Activated CD8-positive, alpha-beta memory T cell treated with anti-CD3 and anti-CD28 coated beads for 48 hours (primary cell): Measurements from ENCODE around the gene RAB7B.

Source experiments
- DNase-seq, 3 experiments: peaks; one replicate each; pipeline ENCODE4 v3.0.0-alpha.2; 2020; ENCODE audit warnings: low read depth in 2 of 3, low spot score in 2 of 3

The RAB7B gene

DNA sequence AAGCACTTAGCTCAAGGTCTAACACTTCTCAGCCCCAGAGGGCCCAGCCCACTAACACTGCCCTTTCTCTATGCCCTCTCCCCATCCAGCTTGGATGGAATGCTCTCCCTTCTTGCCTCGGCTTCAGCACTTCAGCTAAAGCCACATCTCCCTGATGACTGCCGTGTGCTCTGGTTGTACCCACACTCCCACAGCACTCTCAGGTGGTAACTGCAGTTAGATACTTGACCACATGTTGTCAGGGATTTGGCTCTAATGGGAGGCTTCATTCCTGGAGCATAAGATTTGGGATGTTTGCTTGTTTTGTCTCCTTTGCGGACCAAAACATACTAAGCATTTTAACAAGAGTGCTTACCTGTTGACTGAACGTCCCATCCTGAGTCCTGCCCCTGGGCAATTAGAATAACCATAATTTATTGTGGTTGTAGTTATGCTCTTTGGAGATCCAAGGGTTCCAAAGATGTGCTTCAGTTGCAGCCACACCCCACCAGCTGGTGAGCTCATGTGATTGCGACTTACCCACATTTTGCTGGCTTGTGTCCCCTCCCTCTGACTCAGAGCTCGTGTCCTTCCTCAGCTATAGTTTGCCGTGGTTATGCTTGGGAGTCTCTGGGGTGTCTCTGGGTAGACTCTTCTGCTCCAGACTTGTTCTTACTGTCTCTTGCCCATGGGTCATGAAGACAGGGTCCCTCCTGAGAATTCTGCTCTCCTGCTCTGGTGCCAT lies 52.2 kb downstream of the RAB7B start:
- no peak for DNase-seq

DNA sequence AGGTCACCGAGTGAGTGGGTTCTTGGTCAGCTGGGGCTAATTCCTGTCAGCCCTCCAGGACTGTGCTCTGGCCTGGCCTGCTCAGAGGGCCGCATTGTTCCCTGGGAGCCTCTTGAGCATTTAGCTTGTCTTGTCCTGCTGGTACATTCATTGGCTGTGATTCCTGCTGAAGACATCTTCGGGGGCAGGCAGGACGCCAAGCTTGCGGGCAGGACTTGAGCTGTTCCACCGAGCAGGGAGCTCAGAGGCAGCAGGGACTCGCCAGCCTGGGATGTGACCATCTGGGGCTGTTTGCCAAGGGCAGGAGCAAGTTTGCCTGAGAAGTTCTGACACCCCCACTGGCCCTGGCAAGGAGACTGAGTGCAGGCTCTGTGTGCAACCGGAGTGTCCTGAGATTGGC lies 52.9 kb downstream of the RAB7B start:
- DNase-seq, result no peak

DNA sequence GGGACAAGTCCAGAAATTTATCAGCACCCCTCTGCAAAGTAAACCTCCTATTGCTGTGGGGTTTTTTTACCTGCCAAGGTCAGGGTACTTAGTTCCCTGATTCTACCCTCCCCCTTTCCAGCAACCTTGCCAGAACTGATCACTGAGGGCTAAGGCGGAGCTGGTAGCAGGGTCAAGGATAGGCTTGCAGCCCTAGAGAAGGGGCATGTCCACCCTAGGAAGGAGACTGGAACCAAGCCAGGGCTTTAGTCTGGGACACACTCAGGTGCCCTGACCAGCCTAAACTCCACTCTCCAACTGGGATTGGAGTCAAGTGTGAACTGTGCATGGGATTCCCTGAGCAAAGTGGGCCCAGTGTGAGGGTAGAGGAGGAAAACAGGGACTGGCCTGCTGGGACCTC lies 53.4 kb downstream of the RAB7B start:
- DNase-seq, result no peak

DNA sequence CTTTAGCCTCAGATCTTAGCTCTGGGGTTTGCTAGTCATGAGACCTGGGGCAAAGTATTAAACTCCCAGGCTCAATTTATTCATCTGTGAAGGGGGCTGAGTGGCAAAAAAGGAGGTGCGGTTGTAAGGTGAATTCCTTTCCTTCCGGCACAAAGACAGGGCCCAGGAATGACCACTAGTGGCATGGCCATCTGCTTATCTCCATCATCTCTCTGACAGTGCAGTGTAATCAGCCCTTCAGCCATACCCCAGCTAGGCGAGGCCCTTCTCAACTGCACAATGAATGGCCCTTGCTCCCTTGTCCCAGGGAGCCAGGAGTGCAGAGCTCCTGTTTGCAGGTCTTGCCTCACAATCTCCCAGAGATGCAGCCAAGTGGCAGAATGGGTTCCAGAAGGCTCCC lies 54.3 kb downstream of the RAB7B start:
- no peak for DNase-seq

DNA sequence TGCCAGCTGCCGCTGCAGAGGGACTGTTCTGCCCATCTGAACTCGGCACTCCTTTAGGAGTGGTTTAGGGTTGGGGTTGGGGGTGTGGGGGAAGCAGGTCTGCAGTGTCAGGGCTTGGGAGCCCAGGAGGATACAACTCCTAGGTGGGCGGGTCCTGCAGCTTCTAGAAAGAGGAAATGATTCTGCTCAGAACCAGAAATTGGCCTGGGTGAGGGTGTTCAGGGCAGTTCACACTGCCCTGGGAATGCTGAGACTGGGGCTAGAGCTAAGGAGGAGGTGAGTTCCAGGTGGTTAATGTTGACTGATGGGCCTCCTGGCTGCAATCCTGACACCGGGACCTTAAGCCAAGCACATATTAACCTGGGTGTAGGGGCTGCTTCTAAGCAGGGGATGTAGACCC lies 55.2 kb downstream of the RAB7B start:
- no peak for DNase-seq

DNA sequence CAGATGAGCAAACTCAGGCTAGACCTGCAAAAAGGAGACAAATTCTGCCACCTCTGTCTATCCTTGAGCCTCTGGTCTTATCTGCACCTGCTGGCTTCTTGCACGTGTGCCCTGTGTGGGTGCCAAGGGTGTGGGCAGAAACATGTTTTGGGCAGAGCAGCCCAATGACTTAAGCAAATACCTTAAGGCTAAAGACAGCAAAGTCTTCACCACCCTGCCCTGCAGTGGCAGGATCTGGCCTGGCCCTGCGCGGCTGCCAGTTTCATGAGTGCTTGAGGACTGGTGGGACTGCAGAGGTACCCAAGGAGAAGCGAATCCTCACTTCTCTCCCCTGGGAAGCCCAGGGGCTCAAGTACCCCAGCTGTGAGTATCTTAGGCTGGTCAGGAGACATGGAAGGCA lies 56.2 kb downstream of the RAB7B start:
- no peak for DNase-seq

DNA sequence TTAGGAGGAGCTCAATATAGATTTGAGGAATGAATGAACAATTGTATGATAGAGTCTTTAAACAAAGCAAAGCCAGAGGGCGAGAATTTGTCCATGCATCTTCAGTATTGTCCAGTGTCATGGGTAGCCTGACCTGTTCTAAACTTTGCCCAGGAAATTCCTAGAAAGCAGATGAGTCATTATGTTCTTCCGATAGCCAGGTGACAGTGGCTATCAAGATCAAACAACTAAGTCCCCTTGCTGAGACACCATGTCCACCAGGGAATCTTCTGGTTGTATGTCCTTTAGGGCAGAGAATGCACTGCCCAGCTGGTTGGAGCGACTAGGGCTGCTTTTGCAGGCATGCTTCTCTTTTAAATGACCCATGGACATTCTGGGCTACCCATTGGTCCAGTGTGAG lies 58.1 kb downstream of the RAB7B start:
- DNase-seq, result no peak

DNA sequence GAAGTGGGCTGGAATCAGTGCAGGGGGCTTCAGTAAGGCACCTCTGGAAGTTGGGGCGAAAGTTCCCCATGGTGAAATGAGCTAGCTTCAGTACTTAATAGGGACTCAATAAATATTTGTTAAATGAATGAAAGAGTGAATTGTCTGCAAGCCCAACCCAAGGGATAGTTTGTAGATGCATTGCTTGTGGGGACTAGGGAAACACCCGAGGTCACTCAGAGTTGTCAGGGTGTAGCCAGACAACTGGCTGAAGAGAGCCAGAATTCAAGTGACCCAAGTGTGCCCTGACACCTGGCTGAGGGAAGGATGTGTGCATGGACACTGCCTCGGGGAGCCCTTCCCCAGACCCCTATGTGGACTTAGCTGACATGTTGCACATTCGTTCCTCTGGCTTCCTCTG lies 58.7 kb downstream of the RAB7B start:
- no peak for DNase-seq

DNA sequence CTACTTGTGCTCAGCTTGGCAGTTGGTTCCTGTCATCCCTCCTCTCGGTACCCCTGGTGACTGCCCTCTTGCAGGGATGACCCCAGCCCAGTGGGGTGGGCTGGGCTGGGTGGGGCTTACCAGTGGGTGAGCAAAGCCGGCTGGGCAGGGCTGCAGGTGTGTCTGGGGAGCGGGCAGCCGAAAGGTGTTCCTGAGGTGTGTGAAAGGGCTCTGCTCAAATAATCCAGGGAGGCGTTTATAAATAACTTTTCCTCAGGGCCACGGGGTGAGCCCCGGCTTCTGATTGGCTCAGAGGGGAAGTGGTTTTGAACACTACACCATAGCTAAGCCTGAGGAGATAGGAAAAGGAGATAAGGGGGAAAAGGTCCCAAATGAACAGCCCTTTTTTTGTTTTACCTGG lies 60.0 kb downstream of the RAB7B start, which contains the start of gene SLC26A9:
Gene SLC26A9 (minus strand): TSS at position 212 of the 400 bp plus-strand sequence. CDS start 7,636 bp downstream, outside the sequence.
- DNase-seq, result no peak

DNA sequence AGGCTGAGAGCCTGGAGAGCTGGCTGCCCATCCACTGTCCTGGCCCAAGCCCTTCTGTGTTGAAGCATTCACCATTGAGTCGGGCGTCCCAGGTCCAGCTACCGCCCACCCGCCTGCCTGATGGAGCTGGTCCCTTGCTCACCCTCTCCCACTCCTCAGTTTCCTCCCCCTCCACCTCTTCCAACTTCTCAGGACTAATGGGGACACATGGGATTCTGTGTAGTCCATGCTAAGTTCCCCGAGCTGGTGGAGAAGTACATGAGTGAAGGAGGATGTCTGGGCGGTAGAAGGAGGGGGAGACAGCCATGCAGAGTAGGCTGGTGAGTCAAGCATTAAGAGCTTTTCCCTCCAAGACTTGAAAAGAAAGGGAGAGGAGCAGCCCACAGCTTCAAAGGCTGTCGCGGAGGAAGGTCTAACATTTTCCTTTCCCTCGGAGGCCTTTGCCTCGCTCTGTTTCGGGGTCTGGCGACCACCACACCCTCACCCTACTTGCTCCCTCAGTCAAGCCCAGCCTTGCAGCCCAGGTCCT lies 60.5 kb downstream of the RAB7B start:
- no peak for DNase-seq

DNA sequence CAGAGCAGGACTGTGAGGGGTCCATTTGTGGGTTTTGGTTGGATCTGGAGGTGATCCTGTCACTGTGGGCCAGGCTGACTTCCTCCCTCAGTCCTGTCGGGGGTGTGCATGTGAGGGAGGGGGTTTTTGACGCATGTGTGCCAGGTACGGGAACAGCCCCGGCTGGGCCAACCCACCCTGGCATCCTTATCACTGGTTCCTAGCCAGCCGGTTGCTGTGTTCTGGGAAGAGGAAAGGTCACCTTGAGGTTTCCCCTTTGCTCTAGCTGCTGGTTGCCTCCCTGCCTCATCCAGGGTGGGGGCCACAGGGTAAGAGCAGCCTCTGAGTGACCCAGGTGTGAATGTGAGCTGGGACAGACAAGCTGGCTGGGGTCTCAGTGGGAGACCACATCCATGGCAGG lies 62.5 kb downstream of the RAB7B start:
- no peak for DNase-seq

DNA sequence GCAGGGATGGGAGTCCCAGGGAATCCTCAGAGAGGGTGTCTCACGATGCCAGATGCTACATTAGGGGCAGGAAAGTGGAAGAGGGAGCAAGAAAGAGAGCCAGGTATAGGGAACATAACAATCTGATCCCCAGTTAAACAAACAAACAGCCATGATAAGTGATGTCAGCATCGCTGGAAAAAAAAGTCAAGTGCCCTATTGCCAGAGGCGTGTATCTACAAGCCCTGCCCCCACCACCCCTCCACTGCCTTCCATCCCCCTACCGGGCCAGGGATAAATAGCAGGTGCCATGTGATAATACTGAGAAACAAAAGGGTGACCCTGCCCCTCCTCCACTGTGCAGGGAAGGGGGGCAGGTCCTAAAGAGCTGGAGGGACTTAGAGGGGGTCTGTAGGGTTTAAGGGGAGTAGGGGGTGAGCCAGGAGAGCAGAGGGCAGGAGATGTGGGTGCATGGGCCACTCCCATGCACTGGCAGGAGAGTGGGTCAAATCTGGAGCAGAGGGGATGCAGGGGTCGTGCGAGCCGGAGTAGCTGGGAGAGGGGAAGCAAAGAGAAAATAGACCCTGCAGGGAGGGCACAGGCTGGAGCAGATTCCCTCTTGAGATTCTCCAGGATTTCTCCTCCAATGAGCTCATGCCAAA lies 63.4 kb downstream of the RAB7B start:
- no peak for DNase-seq

DNA sequence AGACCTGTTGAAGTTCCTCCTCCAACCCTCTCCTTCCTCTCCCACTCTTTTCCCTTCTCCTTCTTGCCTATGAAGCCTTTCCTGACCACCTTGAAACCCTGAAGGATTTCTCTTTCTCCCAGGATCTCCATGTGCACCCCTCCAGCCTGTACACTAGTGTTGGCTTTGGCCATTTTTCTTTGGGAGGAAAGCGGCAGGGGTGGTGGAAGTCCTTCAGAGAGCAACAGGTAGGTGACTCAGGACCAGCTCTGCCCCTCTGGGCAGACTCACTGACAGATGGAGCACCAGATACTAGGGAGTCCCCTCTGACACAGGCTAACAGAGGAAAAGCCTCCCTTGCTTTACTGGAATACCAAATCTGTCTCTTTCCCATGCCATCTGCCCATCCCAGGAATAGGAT lies 64.5 kb downstream of the RAB7B start:
- DNase-seq, result no peak

DNA sequence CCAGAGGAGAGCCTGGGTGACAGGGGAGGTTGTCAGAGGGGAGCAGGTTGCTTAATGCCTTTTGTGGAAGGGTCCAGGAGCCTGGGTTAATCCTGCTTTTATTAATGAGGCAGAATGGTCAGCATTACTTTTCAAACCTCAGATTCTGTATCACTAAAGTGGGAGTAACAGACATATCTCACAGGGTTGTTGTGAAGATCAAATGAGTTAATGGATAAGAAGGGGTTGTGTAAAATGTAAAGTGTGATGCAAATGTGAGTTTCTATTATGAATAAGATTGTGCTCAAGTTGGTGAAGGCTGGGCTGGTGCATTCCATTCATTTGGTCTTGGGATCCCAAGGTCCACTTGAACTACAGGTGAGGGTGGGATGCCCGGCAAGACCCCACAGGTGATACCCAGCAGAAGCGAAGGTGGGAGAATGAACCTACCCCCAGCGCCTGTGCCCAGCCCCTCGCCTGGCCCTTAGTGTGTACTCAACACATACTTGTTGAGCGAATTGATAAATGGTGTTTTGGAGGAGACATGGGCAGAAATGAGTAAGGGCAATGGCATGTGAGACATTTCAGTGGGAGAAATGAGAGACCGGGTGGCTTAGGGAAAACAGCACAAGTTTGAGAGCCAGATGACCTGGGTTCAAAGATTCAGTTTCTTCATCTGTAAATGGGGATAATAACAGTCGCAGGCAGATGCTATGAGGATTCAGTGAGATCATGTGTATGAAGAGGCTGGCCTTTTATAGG lies 66.2 kb downstream of the RAB7B start:
- no peak for DNase-seq

DNA sequence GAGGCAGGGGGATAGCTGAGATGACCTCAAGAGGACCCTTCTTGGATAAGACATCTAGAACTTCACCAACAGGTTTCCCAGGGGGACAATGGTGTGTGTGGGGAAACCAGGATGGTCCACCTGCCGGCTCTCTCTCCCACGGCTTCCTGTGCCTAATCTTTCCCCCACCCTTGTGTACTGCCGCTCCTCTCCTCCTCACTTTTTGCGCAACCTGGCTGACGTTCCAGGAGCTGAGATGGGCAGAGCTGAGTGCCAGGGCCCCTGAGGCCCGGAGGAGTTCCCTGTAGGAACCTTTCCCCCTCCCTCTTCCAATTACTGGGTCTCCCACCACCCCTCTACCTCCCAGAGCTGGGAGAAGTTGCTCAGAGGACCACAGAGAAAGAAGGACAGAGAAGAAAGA lies 66.9 kb downstream of the RAB7B start:
- no peak for DNase-seq

DNA sequence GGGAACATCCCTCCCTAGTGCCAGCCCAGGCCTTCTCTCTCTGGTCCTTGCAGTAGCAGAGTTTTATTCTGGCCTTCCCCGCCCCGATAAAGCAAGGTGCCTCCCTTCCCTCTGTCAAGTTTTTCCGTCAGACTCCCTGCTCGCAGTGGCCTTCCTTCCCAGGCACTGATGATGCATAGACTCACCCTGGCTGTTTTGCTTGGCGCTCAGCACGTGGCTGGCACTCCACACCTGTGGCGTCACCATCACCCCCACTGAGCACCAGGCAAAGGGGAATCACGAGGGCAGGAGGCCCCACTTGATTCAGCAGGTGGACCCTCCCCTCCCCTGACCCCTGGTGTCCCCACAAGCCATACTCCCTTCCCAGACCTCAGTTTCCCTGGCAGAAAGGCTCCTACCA lies 67.3 kb downstream of the RAB7B start:
- no peak for DNase-seq

DNA sequence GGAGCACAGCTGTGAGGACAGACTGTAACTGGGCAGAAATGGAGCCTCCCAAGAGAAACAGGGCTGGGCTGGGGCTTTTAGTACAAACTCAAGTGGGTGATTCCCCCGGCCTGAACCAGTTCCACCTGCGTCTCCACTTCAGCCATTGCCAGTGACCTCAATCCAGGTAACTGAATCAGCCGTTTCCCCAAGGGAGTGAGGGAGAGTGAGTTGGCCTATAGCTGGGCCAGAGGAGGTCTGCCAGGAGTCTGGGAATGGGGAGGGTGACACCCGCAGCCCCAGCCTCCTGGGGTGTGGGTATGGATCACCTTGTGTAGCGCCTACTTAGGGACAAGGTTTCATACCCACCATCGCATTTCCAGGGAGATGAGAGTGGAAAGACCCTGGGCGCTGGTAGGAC lies 68.4 kb downstream of the RAB7B start:
- no peak for DNase-seq

DNA sequence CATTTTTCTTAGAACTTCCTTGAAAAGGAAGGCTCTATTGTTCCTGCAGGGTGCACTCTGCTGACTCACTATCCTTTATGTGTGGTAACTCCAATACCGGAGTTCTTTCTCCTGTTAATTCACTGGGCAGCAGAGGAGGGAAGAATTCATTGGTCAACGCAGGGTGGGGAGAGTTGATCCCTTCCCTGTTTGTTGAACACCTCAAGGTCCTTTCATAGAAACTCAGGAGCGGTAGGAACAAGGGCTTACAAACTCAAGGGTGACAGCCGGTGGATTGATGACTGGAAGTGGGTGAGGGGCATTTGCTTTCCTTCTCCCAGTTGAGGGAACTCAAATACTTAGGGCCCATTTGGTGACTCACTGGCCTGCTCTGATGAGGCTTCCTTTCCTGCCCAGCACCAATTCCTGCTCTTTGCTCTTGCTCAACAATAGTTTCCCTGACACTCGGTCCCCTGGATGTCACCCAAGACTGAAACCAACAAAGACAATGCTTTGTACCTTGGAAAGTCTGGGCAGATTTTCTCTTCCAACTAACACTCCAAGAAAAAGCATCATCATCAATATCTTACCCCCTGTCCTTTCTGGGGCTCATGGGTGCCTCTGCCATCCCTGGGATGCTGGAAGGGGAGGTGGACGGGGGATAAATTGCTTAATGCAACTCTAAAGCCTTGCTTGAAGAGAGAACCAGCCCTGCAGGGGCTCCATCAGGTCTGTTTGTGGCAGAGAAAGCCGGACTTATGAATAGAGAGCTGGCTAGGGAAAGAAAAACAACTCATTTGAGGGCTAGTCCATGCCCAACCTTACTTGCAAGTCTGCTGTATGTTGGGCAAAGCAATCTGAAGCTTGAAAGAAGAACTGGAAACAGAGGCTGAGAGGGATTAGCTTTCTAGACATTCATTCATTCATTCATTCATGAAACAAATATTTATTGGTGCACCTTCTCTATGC lies 69.2 kb downstream of the RAB7B start:
- no peak for DNase-seq

DNA sequence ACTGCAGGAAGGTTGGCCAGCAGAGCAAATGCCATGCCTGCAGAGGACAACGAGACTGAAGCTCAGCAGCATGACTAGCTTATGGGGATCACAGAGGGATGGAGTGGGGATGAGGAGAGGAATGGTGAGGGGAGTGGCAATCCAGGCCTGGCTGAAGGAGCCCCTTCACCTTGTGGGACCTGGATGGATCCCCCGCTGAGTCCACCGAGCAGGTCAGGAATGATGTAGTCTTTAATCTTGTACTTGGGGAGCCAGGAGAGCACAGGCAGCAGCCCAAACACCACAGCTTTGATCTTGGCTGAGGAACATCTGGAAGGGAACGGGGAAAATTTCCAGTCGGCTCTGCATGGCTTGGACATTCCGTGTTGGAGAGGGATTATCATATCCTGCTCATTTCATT lies 70.4 kb downstream of the RAB7B start:
- no peak for DNase-seq

DNA sequence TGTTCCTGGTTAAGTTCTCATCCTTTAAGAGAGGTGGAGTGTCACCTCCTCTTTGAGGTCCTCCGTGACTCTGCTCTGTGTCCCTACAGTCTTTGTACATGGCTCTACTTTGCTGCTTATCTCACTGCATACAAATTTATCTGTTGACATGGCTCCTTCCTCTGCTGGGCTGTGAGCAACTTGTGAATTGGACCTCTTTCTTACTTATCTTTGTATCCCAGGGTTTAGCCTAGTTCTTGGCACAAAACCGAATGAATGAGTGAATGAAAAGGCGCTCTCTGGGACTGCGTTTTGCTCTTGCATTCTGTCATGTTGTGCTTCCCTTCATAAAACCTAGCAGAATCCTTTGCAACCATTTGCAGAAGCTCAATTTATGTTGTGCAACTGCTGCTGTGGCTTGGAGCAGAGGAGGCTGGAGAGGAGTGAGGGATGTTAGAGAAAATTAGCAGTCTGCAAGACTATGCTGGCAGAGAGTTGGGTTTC lies 72.4 kb downstream of the RAB7B start:
- no peak for DNase-seq

DNA sequence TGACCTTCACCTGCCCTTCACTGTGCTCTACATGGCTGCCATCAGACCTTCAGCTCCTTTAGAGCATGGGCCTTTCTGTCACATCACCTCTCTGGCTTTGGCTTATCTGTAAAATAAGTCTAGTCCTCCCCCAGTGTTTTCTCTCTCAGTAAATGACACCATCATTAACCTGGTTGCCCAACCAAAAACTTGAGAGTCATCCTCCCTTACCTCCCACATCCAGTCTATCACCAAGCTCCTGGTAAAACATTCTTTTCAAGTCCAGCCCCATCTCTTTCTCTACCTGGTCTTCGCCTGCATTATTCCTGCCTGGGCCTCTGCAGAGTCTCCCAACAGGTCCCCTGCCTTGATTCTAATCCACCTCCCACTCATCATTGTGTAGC lies 73.0 kb downstream of the RAB7B start:
- no peak for DNase-seq
